CD4-positive, alpha-beta memory T cell (primary cell): ENCODE measurements around the gene ZMYND8. TPM values are rescaled to one million over a fixed set of nuclear protein-coding genes. Genes with fewer than 3 reads are reported as not detected.
"Not testable (repeated sequence)": the region's sequence is repeated elsewhere in the genome, so short reads cannot be mapped to it uniquely, and the experiment has no call there.

ENCODE experiments used
- CTCF ChIA-PET: fragments of 350-600 bp; sonication (Branson Sonifier 250); formaldehyde crosslinking; loops from one replicate; lab custom pipeline; 2021; ENCODE audit warnings: inconsistent platforms; ENCODE audit not compliant: partially characterized antibody; lab: Charles Lee
- POLR2A ChIA-PET: fragments of 350-600 bp; sonication (Branson Sonifier 250); formaldehyde crosslinking; loops from one replicate; lab custom pipeline; 2021; ENCODE audit not compliant: partially characterized antibody; lab: Charles Lee
- DNase-seq, 5 donors: peaks; one replicate each; pipeline versions ENCODE4 v3.0.0 to v3.0.0-alpha.2; 2020 to 2022; ENCODE audit warnings: mixed read lengths in 1 of 5
- H3K27ac ChIP-seq: one replicate; pipeline ENCODE4 v1.7.0; 2013; ENCODE audit warnings: low read depth, low read length
- H3K27me3 ChIP-seq: 2 replicates; pipeline ENCODE4 v1.7.0; 2013; ENCODE audit warnings: mild to moderate bottlenecking, low read length, moderate library complexity; ENCODE audit not compliant: insufficient read depth
- H3K36me3 ChIP-seq: 2 replicates; pipeline ENCODE4 v1.7.0; 2013; ENCODE audit warnings: mild to moderate bottlenecking, low read length, moderate library complexity; ENCODE audit not compliant: insufficient read depth
- H3K4me1 ChIP-seq: 2 replicates; pipeline ENCODE4 v1.7.0; 2013; ENCODE audit warnings: mild to moderate bottlenecking, low read length, moderate library complexity; ENCODE audit not compliant: insufficient read depth
- H3K4me3 ChIP-seq, 2 donors: one replicate each; pipeline ENCODE4 v1.7.0; 2013; ENCODE audit warnings: low read length in 2 of 2, mild to moderate bottlenecking in 1 of 2
- H3K9me3 ChIP-seq, 2 donors: one replicate each; pipeline ENCODE4 v1.7.0; 2013; ENCODE audit warnings: low read length in 2 of 2, control low read depth in 1 of 2; ENCODE audit not compliant: control insufficient read depth in 1 of 2
- H3K27ac Mint-ChIP-seq, 7 donors: one replicate each; pipeline ENCODE4 v1.8.0; 2020 to 2021; ENCODE audit warnings: mixed read lengths in 7 of 7, mild to moderate bottlenecking in 6 of 7, inconsistent platforms in 3 of 7, moderate library complexity in 3 of 7
- H3K27me3 Mint-ChIP-seq, 2 donors: one replicate each; pipeline ENCODE4 v1.8.0; 2020 to 2021; ENCODE audit warnings: mixed read lengths in 2 of 2
- H3K36me3 Mint-ChIP-seq, 2 donors: one replicate each; pipeline ENCODE4 v1.8.0; 2020 to 2021; ENCODE audit warnings: mixed read lengths in 2 of 2, inconsistent platforms in 1 of 2, mild to moderate bottlenecking in 1 of 2
- H3K4me1 Mint-ChIP-seq, 4 donors: one replicate each; pipeline ENCODE4 v1.8.0; 2020 to 2021; ENCODE audit warnings: mixed read lengths in 4 of 4, mild to moderate bottlenecking in 1 of 4
- H3K4me3 Mint-ChIP-seq, 8 donors: one replicate each; pipeline ENCODE4 v1.8.0; 2020 to 2021; ENCODE audit warnings: mixed read lengths in 8 of 8, mild to moderate bottlenecking in 7 of 8, moderate library complexity in 6 of 8, inconsistent platforms in 3 of 8
- H3K9me3 Mint-ChIP-seq, 8 donors: one replicate each; pipeline ENCODE4 v1.8.0; 2020 to 2021; ENCODE audit warnings: mixed read lengths in 8 of 8, mild to moderate bottlenecking in 5 of 8, inconsistent platforms in 3 of 8, moderate library complexity in 1 of 8
- intact Hi-C: fragments of 100-400 bp; cut with micrococcal nuclease; formaldehyde crosslinking; loops from one replicate; pipeline ENCODE4 v1.15.1; 2023
- polyA plus RNA-seq, 2 donors: library from polyadenylated mRNA; unstranded; fragments of 300-500 nt; fragmentation: Illumina TruSeq; gene quantifications; one replicate each; pipeline ENCODE4 v1.2.3, GENCODE V29; 2021
- total RNA-seq, 2 experiments: library from RNA; stranded (reverse); gene quantifications; one replicate each; pipeline ENCODE4 v1.2.3, GENCODE V29; 2021

The ZMYND8 gene
- total and polyA plus RNA-seq, 4 experiments from 2014 or later = 3.5 to 48.5 (median 33.9) TPM

DNA sequence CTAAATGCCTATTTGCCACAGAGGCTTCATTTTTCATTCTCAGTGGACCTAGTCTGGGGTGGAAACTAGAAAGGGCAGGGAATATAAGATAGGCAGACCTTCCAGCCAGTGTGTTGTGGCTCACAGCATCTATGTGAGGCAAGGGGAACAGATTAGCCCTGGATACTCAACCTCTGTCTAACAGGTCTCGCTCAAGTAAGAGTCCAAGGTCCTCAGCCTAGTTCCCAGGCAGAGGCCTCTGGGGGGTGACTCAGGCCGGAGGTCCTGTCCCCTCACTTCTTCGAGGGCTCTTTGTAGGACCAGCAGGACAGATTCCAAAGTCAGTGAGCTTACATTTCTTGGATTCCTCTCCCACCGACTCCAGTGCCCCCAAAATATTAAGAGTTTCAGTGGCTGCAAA is 106.6 kb downstream of the ZMYND8 start:
- Mint-ChIP-seq H3K36me3 (peaks cover 42 to 68% of the 10 kb centered on the region in 2 donors), H3K27ac (peak overlapping the region in 3 of 7 donors; percentile 15 to 56 (median 31)), H3K27me3 (no peaks in the 10 kb centered on the region)

DNA sequence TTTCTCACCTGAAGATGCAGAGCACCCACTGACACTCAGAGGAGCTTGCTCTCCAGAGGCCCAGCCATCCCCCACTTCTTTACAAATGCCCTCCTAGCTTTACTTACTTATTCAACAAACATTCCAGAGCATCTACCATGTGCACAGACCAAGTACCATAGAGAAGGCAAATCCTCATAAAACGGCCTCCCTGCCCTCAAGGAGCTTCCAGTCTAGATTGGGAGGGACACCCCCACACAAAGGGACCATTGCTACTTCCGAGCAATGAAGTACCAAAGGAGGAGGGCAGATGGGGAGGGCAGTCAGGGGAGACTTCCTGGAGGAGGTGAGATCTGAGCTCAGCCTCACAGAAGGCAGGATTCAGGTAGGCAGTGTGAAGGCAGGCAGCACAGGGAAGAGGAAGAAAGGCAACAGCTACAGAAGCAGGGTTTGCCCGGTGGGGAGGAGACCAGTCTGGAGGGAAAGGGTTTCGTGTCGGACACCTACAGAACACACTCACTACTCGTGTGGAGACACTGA is 108.0 kb downstream of the ZMYND8 start:
- H3K4me3 ChIP-seq = no peak overlapping the region
- peaks cover 39 to 66% of the 10 kb centered on the region in 2 donors for H3K36me3 Mint-ChIP-seq
- H3K9me3 ChIP-seq = no peaks in the 10 kb centered on the region
- H3K27ac Mint-ChIP-seq = peak overlapping the region in 5 of 7 donors; percentile 46 to 75 (median 57)
- no peaks in the 10 kb centered on the region for H3K27me3 ChIP-seq
- H3K4me3 Mint-ChIP-seq = no peak overlapping the region
- H3K4me1 Mint-ChIP-seq = peaks cover 0 to 5% (median 0%) of the 10 kb centered on the region in 4 donors
- no peaks in the 10 kb centered on the region for H3K9me3 Mint-ChIP-seq
- no peaks in the 10 kb centered on the region for H3K27me3 Mint-ChIP-seq
- intact Hi-C loops = no loop called here
- H3K4me1 ChIP-seq = no peaks in the 10 kb centered on the region
- no peak for DNase-seq
- CTCF ChIA-PET = interaction anchor here (0.9 to 1.8 kb wide), 4 partner anchors 22 to 136 kb away, joined by 3 to 7 read pairs (median 4); no protein-coding TSS in a partner anchor
- peaks cover 66% of the 10 kb centered on the region for H3K36me3 ChIP-seq
- H3K27ac ChIP-seq = no peak overlapping the region
- POLR2A ChIA-PET = no interaction called here

More for the DNA sequence above, 106.6 kb downstream of the ZMYND8 start:
- intact Hi-C loops = no loop called here
- no peak for DNase-seq
- ChIA-PET CTCF (interaction anchor here (1.1 to 1.3 kb wide), 2 partner anchors 22 to 134 kb away, joined by 3 to 4 read pairs; no protein-coding TSS in a partner anchor), POLR2A (no interaction called here)
- H3K4me3 Mint-ChIP-seq = no peak overlapping the region
- Histone ChIP-seq H3K4me3 (no peak overlapping the region), H3K4me1 (no peaks in the 10 kb centered on the region), H3K27me3 (no peaks in the 10 kb centered on the region), H3K27ac (no peak overlapping the region), H3K36me3 (peaks cover 72% of the 10 kb centered on the region), H3K9me3 (no peaks in the 10 kb centered on the region)
- peaks cover 0 to 6% (median 0%) of the 10 kb centered on the region in 4 donors for H3K4me1 Mint-ChIP-seq
- H3K9me3 Mint-ChIP-seq = no peaks in the 10 kb centered on the region

DNA sequence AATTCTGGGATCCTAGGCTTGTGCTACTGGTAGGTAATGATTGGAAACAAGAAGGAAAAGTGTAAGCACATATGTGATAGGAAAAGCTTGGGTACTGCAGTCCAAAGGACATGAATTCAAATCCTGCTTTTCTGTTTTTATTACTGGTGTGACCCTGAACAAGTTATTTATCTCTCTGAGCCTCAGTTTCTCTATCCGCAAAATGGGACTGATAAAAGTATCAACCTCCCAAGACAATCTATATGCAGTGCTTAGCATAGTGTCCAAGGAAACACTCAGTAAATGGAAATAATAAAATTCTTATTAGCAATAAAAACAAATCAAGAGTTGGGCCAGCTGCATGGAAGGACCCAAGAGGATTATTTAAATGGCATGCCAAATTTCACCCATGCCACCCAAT is 108.5 kb downstream of the ZMYND8 start:
- H3K9me3 Mint-ChIP-seq = no peaks in the 10 kb centered on the region
- CTCF ChIA-PET = interaction anchor here (0.9 to 1.8 kb wide), 3 partner anchors 23 to 136 kb away, joined by 3 to 7 read pairs (median 3); no protein-coding TSS in a partner anchor
- H3K4me3 Mint-ChIP-seq = no peak overlapping the region
- POLR2A ChIA-PET = no interaction called here
- Histone ChIP-seq H3K27ac (no peak overlapping the region), H3K9me3 (no peaks in the 10 kb centered on the region), H3K27me3 (no peaks in the 10 kb centered on the region), H3K36me3 (peaks cover 66% of the 10 kb centered on the region), H3K4me3 (no peak overlapping the region), H3K4me1 (no peaks in the 10 kb centered on the region)
- H3K4me1 Mint-ChIP-seq = peaks cover 0 to 5% (median 0%) of the 10 kb centered on the region in 4 donors
- H3K36me3 Mint-ChIP-seq = peaks cover 42 to 66% of the 10 kb centered on the region in 2 donors
- H3K27me3 Mint-ChIP-seq = no peaks in the 10 kb centered on the region
- no peak overlapping the region for H3K27ac Mint-ChIP-seq
- DNase-seq = no peak
- intact Hi-C loops = no loop called here

DNA sequence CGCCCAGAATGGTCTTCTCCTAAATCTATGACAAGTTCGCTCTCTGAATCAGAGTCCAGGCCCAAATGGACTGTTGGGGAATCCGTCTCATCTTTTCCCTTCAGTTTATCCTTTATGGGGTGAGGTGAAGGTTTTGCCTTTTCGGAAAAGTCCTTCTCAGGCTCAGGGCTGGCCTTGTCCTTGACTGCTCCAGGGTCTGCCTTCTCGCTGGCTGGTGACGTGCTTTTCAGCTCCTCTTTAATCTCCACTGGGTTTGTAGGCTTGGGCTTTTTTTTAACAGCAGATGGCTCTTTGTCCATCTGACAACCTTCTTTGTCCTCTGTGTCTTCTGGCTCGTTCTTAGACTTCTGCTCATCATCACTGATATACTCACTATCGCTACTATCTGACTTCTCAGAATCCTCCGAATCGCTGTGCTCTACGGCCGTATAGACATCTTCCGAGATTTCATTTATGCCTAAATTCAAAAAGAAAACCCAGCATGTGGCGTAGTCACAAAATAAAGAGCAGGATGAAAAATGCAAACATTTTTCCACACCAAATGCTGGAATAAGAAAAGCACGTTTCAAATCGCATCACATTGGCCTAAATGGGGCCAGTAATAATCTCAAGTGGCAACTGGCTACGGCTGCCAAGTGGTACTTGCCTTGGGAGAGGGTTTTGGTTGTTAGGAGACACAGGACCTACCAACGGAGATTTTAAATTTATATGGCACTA is 110.3 kb downstream of the ZMYND8 start:
- no peaks in the 10 kb centered on the region for H3K4me1 ChIP-seq
- intact Hi-C loops = no loop called here
- H3K27me3 ChIP-seq = no peaks in the 10 kb centered on the region
- Mint-ChIP-seq H3K27me3 (no peaks in the 10 kb centered on the region), H3K4me3 (no peak overlapping the region), H3K4me1 (peaks cover 0 to 5% (median 1%) of the 10 kb centered on the region in 4 donors), H3K9me3 (no peaks in the 10 kb centered on the region), H3K27ac (peak overlapping the region in 2 of 7 donors; percentile 73 to 75), H3K36me3 (peaks cover 48 to 74% of the 10 kb centered on the region in 2 donors)
- no peak overlapping the region for H3K4me3 ChIP-seq
- ChIA-PET POLR2A (no interaction called here), CTCF (no interaction called here)
- no peak for DNase-seq
- no peak overlapping the region for H3K27ac ChIP-seq
- peaks cover 72% of the 10 kb centered on the region for H3K36me3 ChIP-seq
- H3K9me3 ChIP-seq = no peaks in the 10 kb centered on the region

DNA sequence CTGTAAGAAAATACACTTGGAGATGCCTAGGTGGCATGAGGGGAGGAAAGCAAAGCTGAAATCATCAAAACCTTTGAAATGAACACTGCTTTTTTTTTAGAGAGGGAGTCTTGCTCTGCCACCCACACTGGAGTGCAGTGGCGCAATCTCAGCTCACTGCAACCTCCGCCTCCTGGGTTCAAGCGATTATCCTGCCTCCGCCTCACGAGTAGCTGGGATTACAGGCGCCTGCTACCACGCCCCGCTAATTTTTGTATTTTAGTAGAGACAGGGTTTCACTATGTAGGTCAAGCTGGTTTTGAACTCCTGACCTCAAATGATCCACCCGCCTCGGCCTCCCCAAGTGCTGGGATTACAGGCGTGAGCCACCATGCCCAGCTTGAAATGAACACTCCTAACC is 111.3 kb downstream of the ZMYND8 start:
- intact Hi-C loops, H3K4me3 ChIP-seq, H3K9me3 ChIP-seq, POLR2A ChIA-PET, H3K27me3 ChIP-seq, H3K27ac Mint-ChIP-seq, H3K4me1 ChIP-seq, H3K27ac ChIP-seq, H3K27me3 Mint-ChIP-seq, H3K4me3 Mint-ChIP-seq, H3K4me1 Mint-ChIP-seq, DNase-seq, H3K9me3 Mint-ChIP-seq: not testable (repeated sequence)
- CTCF ChIA-PET = interaction anchor here (0.7 kb wide), 1 partner anchor 363 kb away, joined by 3 read pairs; no protein-coding TSS in a partner anchor
- peaks cover 62% of the 10 kb centered on the region for H3K36me3 ChIP-seq
- H3K36me3 Mint-ChIP-seq = peaks cover 49 to 69% of the 10 kb centered on the region in 2 donors

DNA sequence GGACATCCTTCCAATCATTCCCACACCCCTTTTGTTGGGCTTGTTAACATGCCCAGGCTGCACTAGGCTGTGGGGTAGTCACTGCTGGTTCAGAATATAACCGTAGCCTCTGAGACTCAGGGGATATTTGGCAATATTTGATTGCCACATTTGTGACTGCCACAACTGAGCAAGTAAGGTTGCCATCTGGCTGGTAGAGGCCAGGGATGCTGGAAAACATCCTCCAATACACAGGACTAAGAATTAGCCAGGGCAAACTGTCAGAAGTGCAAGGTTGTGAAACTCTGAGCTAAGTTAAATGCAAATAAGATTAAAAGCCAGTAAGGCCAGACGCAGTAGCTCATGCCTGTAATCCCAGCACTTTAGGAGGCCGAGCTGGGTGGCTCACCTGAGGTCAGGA is 112.0 kb downstream of the ZMYND8 start:
- no peak overlapping the region for H3K4me3 Mint-ChIP-seq
- DNase-seq = no peak
- Histone ChIP-seq H3K4me1 (no peaks in the 10 kb centered on the region), H3K27ac (no peak overlapping the region), H3K4me3 (no peak overlapping the region), H3K9me3 (no peaks in the 10 kb centered on the region), H3K36me3 (peaks cover 55% of the 10 kb centered on the region), H3K27me3 (no peaks in the 10 kb centered on the region)
- CTCF ChIA-PET = no interaction called here
- H3K36me3 Mint-ChIP-seq = peaks cover 47 to 68% of the 10 kb centered on the region in 2 donors
- H3K4me1 Mint-ChIP-seq = peaks cover 0 to 5% (median 1%) of the 10 kb centered on the region in 4 donors
- POLR2A ChIA-PET = interaction anchor here (0.7 kb wide), 1 partner anchor 30 kb away, joined by 3 read pairs; no protein-coding TSS in a partner anchor
- intact Hi-C loops = no loop called here
- no peaks in the 10 kb centered on the region for H3K27me3 Mint-ChIP-seq
- no peak overlapping the region for H3K27ac Mint-ChIP-seq
- no peaks in the 10 kb centered on the region for H3K9me3 Mint-ChIP-seq
